LNCaP clone FGC (cell line): ENCODE measurements around the gene RAB10.

Source experiments
- DNase-seq: peaks from one replicate; pipeline ENCODE4 v3.0.0-alpha.2; 2011; ENCODE audit warnings: low read depth
- H3K4me3 ChIP-seq: 2 replicates; pipeline ENCODE4 v1.5.1; 2011; ENCODE audit warnings: mild to moderate bottlenecking, low read depth, low read length, control low read depth
- TF ChIP-seq, protein P1 (sequence below): IDR thresholded peaks from 2 replicates; pipeline ENCODE4 v1.5.1; 2012; ENCODE audit warnings: mild to moderate bottlenecking; ENCODE audit not compliant: control insufficient read depth, insufficient read depth; ENCODE audit errors: extremely low read depth

Gene RAB10

DNA sequence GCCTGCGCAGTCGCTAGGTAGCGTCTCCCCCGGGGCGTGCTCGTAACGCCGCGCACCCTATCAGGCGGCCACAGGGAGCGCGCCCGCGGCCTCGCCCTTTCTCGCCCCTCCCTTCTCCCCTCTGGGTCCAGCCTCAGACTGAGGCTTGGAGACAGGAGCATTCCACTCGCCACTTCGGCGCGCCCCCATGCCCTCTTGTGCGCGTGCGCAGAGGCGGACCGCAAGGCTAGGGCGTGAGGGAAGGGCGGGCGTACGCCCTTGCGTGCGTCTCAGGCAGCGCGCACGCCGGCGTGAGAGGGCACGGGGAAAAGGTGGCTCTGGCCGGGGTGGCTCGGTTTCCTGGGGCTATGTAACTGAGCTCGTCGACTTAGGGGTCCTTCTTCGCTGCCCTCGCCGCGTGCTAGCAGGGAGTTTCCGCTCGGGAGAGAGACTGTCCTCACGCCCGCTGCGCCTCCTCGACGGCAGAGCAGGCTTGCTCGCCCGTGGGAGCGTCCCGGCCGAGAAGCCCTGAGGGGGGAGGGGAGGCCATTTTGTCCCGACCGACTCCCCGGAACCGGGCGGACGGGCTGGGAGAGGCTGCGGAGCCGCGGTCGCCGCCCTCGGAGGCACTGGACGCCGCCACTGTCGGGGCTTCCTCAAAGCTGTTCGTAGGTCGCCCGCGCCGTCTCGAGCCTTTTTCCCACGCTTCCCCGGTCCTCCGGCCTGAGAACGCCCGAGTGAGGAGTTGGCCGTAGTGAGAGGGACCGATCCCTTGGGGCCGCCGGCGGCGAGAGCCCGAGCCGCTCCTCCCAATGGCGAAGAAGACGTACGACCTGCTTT is at the start of gene RAB10:
Gene RAB10, plus strand, starts transcription at position 267 of the 819 bp plus-strand sequence. Its CDS starts 525 bp downstream, at position 792.
- TF ChIP-seq, protein P1, sequence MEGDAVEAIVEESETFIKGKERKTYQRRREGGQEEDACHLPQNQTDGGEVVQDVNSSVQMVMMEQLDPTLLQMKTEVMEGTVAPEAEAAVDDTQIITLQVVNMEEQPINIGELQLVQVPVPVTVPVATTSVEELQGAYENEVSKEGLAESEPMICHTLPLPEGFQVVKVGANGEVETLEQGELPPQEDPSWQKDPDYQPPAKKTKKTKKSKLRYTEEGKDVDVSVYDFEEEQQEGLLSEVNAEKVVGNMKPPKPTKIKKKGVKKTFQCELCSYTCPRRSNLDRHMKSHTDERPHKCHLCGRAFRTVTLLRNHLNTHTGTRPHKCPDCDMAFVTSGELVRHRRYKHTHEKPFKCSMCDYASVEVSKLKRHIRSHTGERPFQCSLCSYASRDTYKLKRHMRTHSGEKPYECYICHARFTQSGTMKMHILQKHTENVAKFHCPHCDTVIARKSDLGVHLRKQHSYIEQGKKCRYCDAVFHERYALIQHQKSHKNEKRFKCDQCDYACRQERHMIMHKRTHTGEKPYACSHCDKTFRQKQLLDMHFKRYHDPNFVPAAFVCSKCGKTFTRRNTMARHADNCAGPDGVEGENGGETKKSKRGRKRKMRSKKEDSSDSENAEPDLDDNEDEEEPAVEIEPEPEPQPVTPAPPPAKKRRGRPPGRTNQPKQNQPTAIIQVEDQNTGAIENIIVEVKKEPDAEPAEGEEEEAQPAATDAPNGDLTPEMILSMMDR: no peak
- peak; percentile 94 for DNase-seq
- H3K4me3 ChIP-seq: peak within 1 kb of the TSS; percentile 95

DNA sequence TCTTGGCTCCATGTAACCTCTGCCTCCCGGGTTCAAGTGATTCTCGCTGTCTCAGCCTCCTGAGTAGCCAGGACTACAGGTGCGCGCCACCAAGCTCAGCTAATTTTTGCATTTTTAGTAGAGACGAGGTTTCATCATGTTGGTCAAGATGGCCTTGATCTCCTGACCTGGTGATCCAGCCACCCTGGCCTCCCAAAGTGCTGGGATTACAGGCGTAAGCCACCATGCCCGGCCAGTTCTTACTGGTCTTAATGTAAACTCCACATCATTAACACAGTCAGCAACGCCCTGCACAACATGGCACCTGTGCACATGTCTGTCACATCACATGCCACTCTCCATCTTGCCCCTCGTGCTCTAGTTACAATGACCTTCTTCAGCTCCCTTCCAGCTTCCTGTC is 45.8 kb upstream of the RAB10 start:
- TF ChIP-seq, protein P1: no peak
- DNase-seq: no peak
- no peak overlapping the region for H3K4me3 ChIP-seq

DNA sequence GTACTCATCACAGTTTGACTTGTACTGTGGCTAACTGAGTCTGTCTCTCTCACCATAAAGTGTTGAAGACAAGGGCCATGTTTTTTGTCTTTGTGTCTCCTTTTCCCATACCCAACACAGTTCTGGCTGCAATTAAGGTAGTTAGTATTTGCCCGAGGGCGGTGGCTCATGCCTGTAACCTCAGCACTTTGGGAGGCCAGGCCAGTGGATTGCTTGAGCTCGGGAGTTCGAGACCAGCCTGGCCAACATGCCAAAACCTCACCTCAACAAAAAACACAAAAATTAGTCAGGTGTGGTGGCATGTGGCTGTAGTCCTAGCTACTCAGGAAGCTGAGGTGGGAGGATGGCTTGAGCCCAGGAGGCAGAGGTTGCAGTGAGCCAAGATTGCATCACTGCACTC is 44.7 kb upstream of the RAB10 start:
- TF ChIP-seq, protein P1: no peak
- no peak overlapping the region for H3K4me3 ChIP-seq
- no peak for DNase-seq

DNA sequence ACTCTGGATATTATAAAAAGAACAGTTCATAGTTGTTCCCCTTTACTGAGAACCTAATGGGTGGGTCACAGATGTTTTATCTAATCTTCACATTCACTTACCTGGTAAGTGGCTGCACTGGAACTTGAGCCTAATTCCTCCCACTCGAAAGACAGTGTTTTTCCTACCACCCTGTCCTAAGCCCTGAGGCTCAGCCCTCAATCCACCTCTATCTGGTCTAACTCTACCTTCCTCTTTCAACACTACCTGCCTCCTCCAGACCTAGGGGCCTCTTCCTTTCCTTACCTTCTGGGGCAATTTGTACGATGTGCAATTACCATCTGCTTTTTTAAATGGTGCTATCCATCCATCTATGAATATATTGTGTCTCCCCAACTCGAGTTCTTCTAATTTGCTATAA is 41.9 kb upstream of the RAB10 start:
- H3K4me3 ChIP-seq: no peak overlapping the region
- DNase-seq: no peak
- TF ChIP-seq, protein P1: no peak

DNA sequence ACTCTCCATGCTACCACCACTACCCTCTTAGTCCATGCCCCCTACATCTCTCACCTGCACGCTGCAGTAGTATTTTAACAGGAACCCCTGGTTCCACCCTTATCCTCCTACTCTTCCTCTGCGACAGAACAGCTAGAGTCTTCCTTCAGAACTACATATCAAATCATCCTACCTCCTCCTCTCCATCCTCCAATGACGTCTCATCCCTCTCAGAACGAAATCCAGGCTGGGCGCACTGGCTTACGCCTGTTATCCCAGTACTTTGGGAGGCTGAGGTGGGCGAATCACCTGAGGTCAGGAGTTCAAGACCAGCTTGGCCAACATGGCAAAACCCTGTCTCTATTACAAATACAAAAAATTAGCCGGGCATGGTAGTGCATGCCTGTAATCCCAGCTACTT is 41.3 kb upstream of the RAB10 start:
- DNase-seq: no peak
- H3K4me3 ChIP-seq: no peak overlapping the region
- TF ChIP-seq, protein P1: no peak

DNA sequence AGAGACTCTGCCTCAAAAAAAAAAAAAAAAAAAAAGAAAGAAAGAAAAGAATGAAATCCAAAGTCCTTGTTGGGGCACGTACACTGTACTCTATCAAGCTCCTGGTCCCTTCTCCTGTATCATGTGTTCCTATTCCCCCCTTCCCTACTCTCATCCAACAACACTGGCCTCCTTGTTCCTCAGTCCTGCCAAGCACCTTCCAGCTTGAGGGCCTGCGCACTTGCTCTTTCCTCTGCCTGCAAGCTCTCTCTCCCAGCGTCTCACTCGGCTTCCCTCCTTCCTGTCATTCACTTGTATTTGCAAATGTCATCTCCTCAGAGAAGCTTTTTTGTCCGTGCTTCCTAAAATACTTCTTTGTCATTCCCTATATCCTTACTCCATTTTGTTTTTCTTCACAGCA is 40.8 kb upstream of the RAB10 start:
- TF ChIP-seq, protein P1: no peak
- no peak overlapping the region for H3K4me3 ChIP-seq
- DNase-seq: no peak

DNA sequence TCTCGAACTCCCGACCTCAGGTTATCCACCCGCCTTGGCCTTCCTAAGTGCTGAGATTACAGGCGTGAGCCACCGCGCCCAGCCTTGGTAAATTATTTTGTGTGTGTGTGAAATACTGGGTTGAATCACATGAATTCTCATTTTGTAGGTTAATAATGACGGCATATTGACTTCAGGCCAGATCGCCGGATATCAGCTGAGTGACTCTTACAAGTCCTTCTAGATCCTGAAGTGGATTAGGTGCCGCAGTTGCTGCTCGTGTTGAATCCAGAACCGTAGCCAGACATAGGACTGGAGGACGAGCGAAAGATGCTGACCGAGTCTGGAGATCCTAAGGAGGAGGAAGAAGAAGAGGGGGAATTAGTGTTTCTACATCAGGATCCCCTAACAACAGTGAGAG is 39.4 kb upstream of the RAB10 start:
- TF ChIP-seq, protein P1: no peak
- H3K4me3 ChIP-seq: no peak overlapping the region
- no peak for DNase-seq
